ENCODE results near the gene AKAP13. TPM values are rescaled to one million over a fixed set of nuclear protein-coding genes. Genes with fewer than 3 reads are reported as not detected.

AKAP13 gene
- total and polyA plus RNA-seq, 2 of the 8 experiments (the other 6 are each of a cell fraction or from before 2014, with no cell fraction given) = 14.0 to 46.2 TPM

DNA sequence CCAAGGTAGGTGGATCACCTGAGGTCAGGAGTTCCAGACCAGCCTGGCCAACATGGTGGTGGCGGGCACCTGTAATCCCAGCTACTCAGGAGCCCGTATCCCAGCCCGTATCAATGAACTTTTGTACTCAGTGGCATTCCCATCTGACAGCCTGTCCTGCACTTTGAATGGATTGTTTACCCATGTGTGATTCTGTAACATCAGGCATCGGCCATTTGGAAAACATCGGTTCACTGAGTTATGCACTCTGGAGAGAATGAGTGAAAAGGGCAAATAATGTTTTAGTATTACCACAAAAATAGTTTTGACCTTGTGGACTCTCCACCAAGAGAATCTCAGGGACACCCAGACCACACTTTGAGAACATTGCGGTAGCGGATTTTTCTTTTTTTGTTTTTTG is 400.7 kb downstream of the AKAP13 start:
- Histone ChIP-seq H3K4me1 (replicated peaks in 1 of 4; ENCODE audit: control insufficient read depth in 3 of 4, insufficient read depth in 4 of 4, low read length in 3 of 4) (peaks cover 0 to 5% (median 3%) of the 10 kb centered on the region in 4 experiments; a peak in 6 of 7 replicates), H4K91ac (replicated peaks; ENCODE audit: insufficient read length, low read length) (no peak overlapping the region), H3K4me2 (ENCODE audit: insufficient read depth in 1 of 2, low read depth in 2 of 2, low read length in 2 of 2) (no peak overlapping the region), H3K79me2 (ENCODE audit: control insufficient read depth in 1 of 2, insufficient read depth in 2 of 2, low read length in 2 of 2) (peaks cover 0 to 92% of the 10 kb centered on the region in 2 experiments; a peak in 3 of 4 replicates), H2BK15ac (ENCODE audit: low read length) (no peak overlapping the region), H2AK5ac (ENCODE audit: low read depth, low read length) (no peak overlapping the region), H4K5ac (ENCODE audit: insufficient read length, low read depth, low read length) (no peak overlapping the region), H3K4ac (replicated peaks; ENCODE audit: insufficient read length, low read depth, low read length) (no peak overlapping the region), H3K23ac (ENCODE audit: insufficient read length) (no peak overlapping the region), H2BK120ac (replicated peaks; ENCODE audit: low read depth, low read length) (no peak overlapping the region), H3K18ac (ENCODE audit: extremely low read depth, low read length) (no peak overlapping the region), H3K9me3 (ENCODE audit: insufficient read depth in 2 of 2, low read depth in 1 of 2, low read length in 1 of 2) (no peaks in the 10 kb centered on the region), H2BK5ac (ENCODE audit: low read depth, low read length) (no peak overlapping the region), H4K8ac (ENCODE audit: extremely low read depth, insufficient read depth, low read length) (no peak overlapping the region), H2BK20ac (ENCODE audit: low read length) (no peak overlapping the region), H3K4me3 (ENCODE audit: extremely low read depth in 1 of 4, insufficient read depth in 2 of 4, low read depth in 3 of 4, low read length in 4 of 4) (no peak overlapping the region), H3K79me1 (ENCODE audit: low read depth, low read length) (peaks cover 37% of the 10 kb centered on the region), H2BK12ac (ENCODE audit: low read depth, low read length) (no peak overlapping the region), H3K23me2 (ENCODE audit: low read depth, low read length) (no peaks in the 10 kb centered on the region), H4K20me1 (replicated peaks in 1 of 2; ENCODE audit: control insufficient read depth in 1 of 2, insufficient read depth in 2 of 2, low read length in 2 of 2) (peaks cover 20 to 26% of the 10 kb centered on the region in 2 experiments), H3K27ac (ENCODE audit: low read depth, low read length) (no peak overlapping the region), H2AFZ (ENCODE audit: low read length) (no peak overlapping the region), H3K56ac (replicated peaks; ENCODE audit: insufficient read length, low read depth, low read length) (no peak overlapping the region), H3K14ac (ENCODE audit: insufficient read length) (no peak overlapping the region), H3K27me3 (replicated peaks in 1 of 4; ENCODE audit: control insufficient read depth in 3 of 4, extremely low read depth in 1 of 4, insufficient read depth in 3 of 4, low read length in 3 of 4) (no peaks in the 10 kb centered on the region), H3K36me3 (ENCODE audit: control insufficient read depth in 2 of 4, insufficient read depth in 4 of 4, low read length in 3 of 4) (no peaks in the 10 kb centered on the region), H3K9ac (replicated peaks in 1 of 4; ENCODE audit: extremely low read depth in 1 of 4, low read depth in 3 of 4, low read length in 3 of 4) (no peak overlapping the region)
- POLR2A ChIA-PET (ENCODE audit: partially characterized antibody) = no interaction called here
- DNase-seq (ENCODE audit: low read depth in 1 of 2, low spot score in 2 of 2) (no peak), FAIRE-seq (no peak)
- 90% methylated on average over 7 of the region's 7 CpGs; no CpG with 5 or more reads in 1 of the 2 experiments for WGBS, 2 experiments (ENCODE audit: extremely low coverage in 1 of 2, insufficient coverage in 1 of 2, insufficient read length in 1 of 2, insufficient replicate concordance in 2 of 2, low coverage in 1 of 2, low lambda C conversion rate in 2 of 2, missing lambda C conversion rate in 1 of 2)
- CTCF ChIA-PET (ENCODE audit: partially characterized antibody) = interaction anchor here (0.6 to 0.8 kb wide), 2 partner anchors 9 to 12 kb away, joined by 3 read pairs; no protein-coding TSS in a partner anchor
- TF ChIP-seq CHD2 (IDR thresholded peaks at IDR 0.05; ENCODE audit: low read length) (no peak), POLR2AphosphoS5 (IDR thresholded peaks at IDR 0.05; ENCODE audit: low read depth, low read length) (no peak), EGR1 (IDR thresholded peaks at IDR 0.05; ENCODE audit: borderline replicate concordance, low read depth, low read length) (no peak), CEBPB (IDR thresholded peaks at IDR 0.05; ENCODE audit: low read depth, low read length) (no peak), SP2 (IDR thresholded peaks at IDR 0.05; ENCODE audit: low read length) (no peak), SIRT6 (IDR thresholded peaks at IDR 0.05; ENCODE audit: low read length) (no peak), SUZ12 (IDR thresholded peaks at IDR 0.05; ENCODE audit: low read length) (no peak), SP1 (IDR thresholded peaks at IDR 0.05; ENCODE audit: low read depth, low read length) (no peak), BRCA1 (IDR thresholded peaks at IDR 0.05; ENCODE audit: low read depth, low read length) (no peak), RAD21 (IDR thresholded peaks at IDR 0.05 in 1 of 2, conservative IDR thresholded peaks at IDR 0.05 in 1 of 2; ENCODE audit: low read depth in 2 of 2, low read length in 2 of 2) (no peak), TCF12 (IDR thresholded peaks at IDR 0.05; ENCODE audit: low read depth, low read length) (no peak)
- TF ChIP-seq, protein P1, sequence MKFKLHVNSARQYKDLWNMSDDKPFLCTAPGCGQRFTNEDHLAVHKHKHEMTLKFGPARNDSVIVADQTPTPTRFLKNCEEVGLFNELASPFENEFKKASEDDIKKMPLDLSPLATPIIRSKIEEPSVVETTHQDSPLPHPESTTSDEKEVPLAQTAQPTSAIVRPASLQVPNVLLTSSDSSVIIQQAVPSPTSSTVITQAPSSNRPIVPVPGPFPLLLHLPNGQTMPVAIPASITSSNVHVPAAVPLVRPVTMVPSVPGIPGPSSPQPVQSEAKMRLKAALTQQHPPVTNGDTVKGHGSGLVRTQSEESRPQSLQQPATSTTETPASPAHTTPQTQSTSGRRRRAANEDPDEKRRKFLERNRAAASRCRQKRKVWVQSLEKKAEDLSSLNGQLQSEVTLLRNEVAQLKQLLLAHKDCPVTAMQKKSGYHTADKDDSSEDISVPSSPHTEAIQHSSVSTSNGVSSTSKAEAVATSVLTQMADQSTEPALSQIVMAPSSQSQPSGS (IDR thresholded peaks at IDR 0.05; ENCODE audit: low read length) = no peak
- TF ChIP-seq, protein P2, sequence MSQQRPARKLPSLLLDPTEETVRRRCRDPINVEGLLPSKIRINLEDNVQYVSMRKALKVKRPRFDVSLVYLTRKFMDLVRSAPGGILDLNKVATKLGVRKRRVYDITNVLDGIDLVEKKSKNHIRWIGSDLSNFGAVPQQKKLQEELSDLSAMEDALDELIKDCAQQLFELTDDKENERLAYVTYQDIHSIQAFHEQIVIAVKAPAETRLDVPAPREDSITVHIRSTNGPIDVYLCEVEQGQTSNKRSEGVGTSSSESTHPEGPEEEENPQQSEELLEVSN (IDR thresholded peaks at IDR 0.05) = no peak

All from H1 (cell line).